ENCODE measurements around the gene E2F3. TPM values are rescaled to one million over a fixed set of nuclear protein-coding genes. Genes with fewer than 3 reads are reported as not detected.
"Not testable (repeated sequence)": the region's sequence is repeated elsewhere in the genome, so short reads cannot be mapped to it uniquely, and the experiment has no call there.

The E2F3 gene
- polyA plus RNA-seq, 2 donors, result 3.4 to 3.9 TPM

- Histone ChIP-seq H3K36me3 (ENCODE audit: control insufficient read depth in 2 of 2, insufficient read depth in 2 of 2, low read length in 1 of 2) (no peaks in the 10 kb centered on the region), H3K27ac (ENCODE audit: low read depth in 2 of 2, low read length in 1 of 2) (no peak overlapping the region), H3K4me1 (ENCODE audit: control insufficient read depth in 2 of 2, insufficient read depth in 2 of 2, low read length in 1 of 2) (no peaks in the 10 kb centered on the region), H3K4me3 (ENCODE audit: low read depth in 1 of 2, low read length in 2 of 2) (no peak overlapping the region), H3K9me3 (ENCODE audit: control insufficient read depth in 2 of 2, insufficient read depth in 1 of 2, low read depth in 1 of 2, low read length in 1 of 2) (no peaks in the 10 kb centered on the region), H3K27me3 (ENCODE audit: control insufficient read depth in 1 of 2, insufficient read depth in 2 of 2, low read length in 2 of 2) (no peaks in the 10 kb centered on the region)
- WGBS, 2 donors, result 97 to 99% methylated on average over 6 of the region's 6 CpGs
Measured at GRCh38 chr6:20459682-20460081, 58.0 kb downstream of the E2F3 start.

GRCh38 chr6:20461576-20461975 is 59.9 kb downstream of the E2F3 start:
- Histone ChIP-seq H3K36me3 (ENCODE audit: control insufficient read depth in 2 of 2, insufficient read depth in 2 of 2, low read length in 1 of 2) (no peaks in the 10 kb centered on the region), H3K4me1 (ENCODE audit: control insufficient read depth in 2 of 2, insufficient read depth in 2 of 2, low read length in 1 of 2) (no peaks in the 10 kb centered on the region), H3K27me3 (ENCODE audit: control insufficient read depth in 1 of 2, insufficient read depth in 2 of 2, low read length in 2 of 2) (no peaks in the 10 kb centered on the region), H3K27ac (ENCODE audit: low read depth in 2 of 2, low read length in 1 of 2) (no peak overlapping the region), H3K9me3 (ENCODE audit: control insufficient read depth in 2 of 2, insufficient read depth in 1 of 2, low read depth in 1 of 2, low read length in 1 of 2) (no peaks in the 10 kb centered on the region), H3K4me3 (ENCODE audit: low read depth in 1 of 2, low read length in 2 of 2) (no peak overlapping the region)
- 82 to 83% methylated on average over 6 of the region's 6 CpGs for WGBS, 2 donors

- no peak overlapping the region for H3K4me3 ChIP-seq (ENCODE audit: low read depth in 1 of 2, low read length in 2 of 2)
- peaks cover 0 to 2% of the 10 kb centered on the region in 2 donors for H3K36me3 ChIP-seq (ENCODE audit: control insufficient read depth in 2 of 2, insufficient read depth in 2 of 2, low read length in 1 of 2)
- no peaks in the 10 kb centered on the region for H3K4me1 ChIP-seq (ENCODE audit: control insufficient read depth in 2 of 2, insufficient read depth in 2 of 2, low read length in 1 of 2)
- H3K27ac ChIP-seq (ENCODE audit: low read depth in 2 of 2, low read length in 1 of 2), result no peak overlapping the region
- H3K27me3 ChIP-seq (ENCODE audit: control insufficient read depth in 1 of 2, insufficient read depth in 2 of 2, low read length in 2 of 2), result no peaks in the 10 kb centered on the region
- H3K9me3 ChIP-seq (ENCODE audit: control insufficient read depth in 2 of 2, insufficient read depth in 1 of 2, low read depth in 1 of 2, low read length in 1 of 2), result no peaks in the 10 kb centered on the region
- WGBS, 2 donors, result 90% methylated on average over 5 of the region's 5 CpGs
Measured at GRCh38 chr6:20463396-20463795, 61.7 kb downstream of the E2F3 start.

GRCh38 chr6:20464041-20464440 is 62.4 kb downstream of the E2F3 start:
- H3K4me1 ChIP-seq (ENCODE audit: control insufficient read depth in 2 of 2, insufficient read depth in 2 of 2, low read length in 1 of 2), result no peaks in the 10 kb centered on the region
- no peak overlapping the region for H3K27ac ChIP-seq (ENCODE audit: low read depth in 2 of 2, low read length in 1 of 2)
- H3K4me3 ChIP-seq (ENCODE audit: low read depth in 1 of 2, low read length in 2 of 2), result no peak overlapping the region
- 98 to 100% methylated on average over 2 of the region's 2 CpGs for WGBS, 2 donors
- H3K27me3 ChIP-seq (ENCODE audit: control insufficient read depth in 1 of 2, insufficient read depth in 2 of 2, low read length in 2 of 2), result no peaks in the 10 kb centered on the region
- H3K36me3 ChIP-seq (ENCODE audit: control insufficient read depth in 2 of 2, insufficient read depth in 2 of 2, low read length in 1 of 2), result peaks cover 0 to 2% of the 10 kb centered on the region in 2 donors
- no peaks in the 10 kb centered on the region for H3K9me3 ChIP-seq (ENCODE audit: control insufficient read depth in 2 of 2, insufficient read depth in 1 of 2, low read depth in 1 of 2, low read length in 1 of 2)

GRCh38 chr6:20464847-20465246 is 63.2 kb downstream of the E2F3 start:
- Histone ChIP-seq H3K9me3 (ENCODE audit: control insufficient read depth in 2 of 2, insufficient read depth in 1 of 2, low read depth in 1 of 2, low read length in 1 of 2) (no peaks in the 10 kb centered on the region), H3K4me1 (ENCODE audit: control insufficient read depth in 2 of 2, insufficient read depth in 2 of 2, low read length in 1 of 2) (no peaks in the 10 kb centered on the region), H3K27me3 (ENCODE audit: control insufficient read depth in 1 of 2, insufficient read depth in 2 of 2, low read length in 2 of 2) (no peaks in the 10 kb centered on the region), H3K27ac (ENCODE audit: low read depth in 2 of 2, low read length in 1 of 2) (no peak overlapping the region), H3K36me3 (ENCODE audit: control insufficient read depth in 2 of 2, insufficient read depth in 2 of 2, low read length in 1 of 2) (peaks cover 0 to 2% of the 10 kb centered on the region in 2 donors), H3K4me3 (ENCODE audit: low read depth in 1 of 2, low read length in 2 of 2) (no peak overlapping the region)
- 66 to 83% methylated on average over 4 of the region's 4 CpGs for WGBS, 2 donors

- 95 to 96% methylated on average over 4 of the region's 4 CpGs for WGBS, 2 donors
- H3K27ac ChIP-seq (ENCODE audit: low read depth in 2 of 2, low read length in 1 of 2); H3K9me3 ChIP-seq (ENCODE audit: control insufficient read depth in 2 of 2, insufficient read depth in 1 of 2, low read depth in 1 of 2, low read length in 1 of 2); H3K4me3 ChIP-seq (ENCODE audit: low read depth in 1 of 2, low read length in 2 of 2); H3K27me3 ChIP-seq (ENCODE audit: control insufficient read depth in 1 of 2, insufficient read depth in 2 of 2, low read length in 2 of 2); H3K36me3 ChIP-seq (ENCODE audit: control insufficient read depth in 2 of 2, insufficient read depth in 2 of 2, low read length in 1 of 2); H3K4me1 ChIP-seq (ENCODE audit: control insufficient read depth in 2 of 2, insufficient read depth in 2 of 2, low read length in 1 of 2): not testable (repeated sequence)
Measured at GRCh38 chr6:20465616-20466015, 63.9 kb downstream of the E2F3 start.

GRCh38 chr6:20467437-20467836 is 65.8 kb downstream of the E2F3 start:
- no peaks in the 10 kb centered on the region for H3K4me1 ChIP-seq (ENCODE audit: control insufficient read depth in 2 of 2, insufficient read depth in 2 of 2, low read length in 1 of 2)
- 79 to 88% methylated on average over 4 of the region's 4 CpGs for WGBS, 2 donors
- peaks cover 0 to 2% of the 10 kb centered on the region in 2 donors for H3K36me3 ChIP-seq (ENCODE audit: control insufficient read depth in 2 of 2, insufficient read depth in 2 of 2, low read length in 1 of 2)
- no peak overlapping the region for H3K27ac ChIP-seq (ENCODE audit: low read depth in 2 of 2, low read length in 1 of 2)
- H3K27me3 ChIP-seq (ENCODE audit: control insufficient read depth in 1 of 2, insufficient read depth in 2 of 2, low read length in 2 of 2), result no peaks in the 10 kb centered on the region
- H3K4me3 ChIP-seq (ENCODE audit: low read depth in 1 of 2, low read length in 2 of 2), result no peak overlapping the region
- H3K9me3 ChIP-seq (ENCODE audit: control insufficient read depth in 2 of 2, insufficient read depth in 1 of 2, low read depth in 1 of 2, low read length in 1 of 2), result no peaks in the 10 kb centered on the region

GRCh38 chr6:20468209-20468608 is 66.5 kb downstream of the E2F3 start:
- no peak overlapping the region for H3K27ac ChIP-seq (ENCODE audit: low read depth in 2 of 2, low read length in 1 of 2)
- H3K4me1 ChIP-seq (ENCODE audit: control insufficient read depth in 2 of 2, insufficient read depth in 2 of 2, low read length in 1 of 2), result no peaks in the 10 kb centered on the region
- peaks cover 0 to 2% of the 10 kb centered on the region in 2 donors for H3K36me3 ChIP-seq (ENCODE audit: control insufficient read depth in 2 of 2, insufficient read depth in 2 of 2, low read length in 1 of 2)
- H3K4me3 ChIP-seq (ENCODE audit: low read depth in 1 of 2, low read length in 2 of 2), result no peak overlapping the region
- H3K27me3 ChIP-seq (ENCODE audit: control insufficient read depth in 1 of 2, insufficient read depth in 2 of 2, low read length in 2 of 2), result no peaks in the 10 kb centered on the region
- no peaks in the 10 kb centered on the region for H3K9me3 ChIP-seq (ENCODE audit: control insufficient read depth in 2 of 2, insufficient read depth in 1 of 2, low read depth in 1 of 2, low read length in 1 of 2)
- WGBS, 2 donors, result 87 to 94% methylated on average over 7 of the region's 7 CpGs

GRCh38 chr6:20472748-20473147 is 71.1 kb downstream of the E2F3 start:
- 79 to 87% methylated on average over 3 of the region's 3 CpGs for WGBS, 2 donors
- no peak overlapping the region for H3K27ac ChIP-seq (ENCODE audit: low read depth in 2 of 2, low read length in 1 of 2)

GRCh38 chr6:20473518-20473917 is 71.8 kb downstream of the E2F3 start:
- no peaks in the 10 kb centered on the region for H3K27me3 ChIP-seq (ENCODE audit: control insufficient read depth in 1 of 2, insufficient read depth in 2 of 2, low read length in 2 of 2)
- no peaks in the 10 kb centered on the region for H3K36me3 ChIP-seq (ENCODE audit: control insufficient read depth in 2 of 2, insufficient read depth in 2 of 2, low read length in 1 of 2)
- H3K4me3 ChIP-seq (ENCODE audit: low read depth in 1 of 2, low read length in 2 of 2), result no peak overlapping the region
- H3K27ac ChIP-seq (ENCODE audit: low read depth in 2 of 2, low read length in 1 of 2), result no peak overlapping the region
- no peaks in the 10 kb centered on the region for H3K9me3 ChIP-seq (ENCODE audit: control insufficient read depth in 2 of 2, insufficient read depth in 1 of 2, low read depth in 1 of 2, low read length in 1 of 2)
- no peaks in the 10 kb centered on the region for H3K4me1 ChIP-seq (ENCODE audit: control insufficient read depth in 2 of 2, insufficient read depth in 2 of 2, low read length in 1 of 2)
- WGBS, 2 donors, result 86 to 96% methylated on average over 1 of the region's 1 CpG

More at GRCh38 chr6:20472748-20473147, 71.1 kb downstream of the E2F3 start:
- H3K4me3 ChIP-seq (ENCODE audit: low read depth in 1 of 2, low read length in 2 of 2), result no peak overlapping the region
- no peaks in the 10 kb centered on the region for H3K27me3 ChIP-seq (ENCODE audit: control insufficient read depth in 1 of 2, insufficient read depth in 2 of 2, low read length in 2 of 2)
- peaks cover 0 to 2% of the 10 kb centered on the region in 2 donors for H3K36me3 ChIP-seq (ENCODE audit: control insufficient read depth in 2 of 2, insufficient read depth in 2 of 2, low read length in 1 of 2)
- no peaks in the 10 kb centered on the region for H3K9me3 ChIP-seq (ENCODE audit: control insufficient read depth in 2 of 2, insufficient read depth in 1 of 2, low read depth in 1 of 2, low read length in 1 of 2)
- H3K4me1 ChIP-seq (ENCODE audit: control insufficient read depth in 2 of 2, insufficient read depth in 2 of 2, low read length in 1 of 2), result no peaks in the 10 kb centered on the region
